K562 (cell line): ENCODE data around the gene PPM1G. TPM values are rescaled to one million over a fixed set of nuclear protein-coding genes. Genes with fewer than 3 reads are reported as not detected.
A peak's percentile ranks its signal among the peaks of the same experiment; 100 is the strongest.

ENCODE experiments used
- CBX2 ChIP-seq: fragments of 200-600 bp; sonication (generic); IDR thresholded peaks from one replicate; pipeline ENCODE4 v1.6.1; 2012; ENCODE audit warnings: mild to moderate bottlenecking, low read length, inconsistent platforms; ENCODE audit not compliant: insufficient read depth, poor library complexity, severe bottlenecking
- EP300 ChIP-seq: IDR thresholded peaks from 2 replicates; pipeline ENCODE4 v1.6.1; 2012; ENCODE audit warnings: low read length, improper control_type of control experiment
- ETV6 ChIP-seq, 3 experiments: fragments of 150-350 bp in 1 of 3; sonication (generic) in 1 of 3; formaldehyde crosslinking in 1 of 3; IDR thresholded peaks; 2 replicates each; pipeline versions ENCODE4 v1.6.1 to v1.8.0; 2014 to 2022; ENCODE audit warnings: borderline replicate concordance in 2 of 3, low read depth in 2 of 3, antibody characterized with exemption in 1 of 3, low read length in 1 of 3, mild to moderate bottlenecking in 1 of 3, missing genetic modification reagents in 1 of 3
- NBN ChIP-seq: fragments of 450-650 bp; IDR thresholded peaks from 2 replicates; pipeline ENCODE4 v1.6.1; 2016; ENCODE audit warnings: low read depth, mild to moderate bottlenecking
- NFATC3 ChIP-seq: fragments of 450-650 bp; IDR thresholded peaks from 2 replicates; pipeline ENCODE4 v1.6.1; 2017; ENCODE audit warnings: mild to moderate bottlenecking
- SP1 ChIP-seq: sonication (generic); formaldehyde crosslinking; IDR thresholded peaks from 2 replicates; pipeline ENCODE4 v1.8.1; 2022; ENCODE audit warnings: mild to moderate bottlenecking, missing genetic modification reagents
- ZNF384 ChIP-seq: IDR thresholded peaks from 2 replicates; pipeline ENCODE4 v1.6.1; 2012; ENCODE audit warnings: low read depth, low read length, improper control_type of control experiment
- ZSCAN32 ChIP-seq: fragments of 450-650 bp; formaldehyde crosslinking; IDR thresholded peaks from 2 replicates; pipeline ENCODE4 v1.4.0; 2020; ENCODE audit warnings: mild to moderate bottlenecking, moderate library complexity
- polyA plus RNA-seq, 8 experiments: library from polyadenylated mRNA; depleted of rRNA in 4 of 8; stranded (reverse) in 5 of 8; unstranded in 3 of 8; fragments of >200 nt; fragmentation: Nextera tagmentation in 2 of 8; fragmentation: Illumina TruSeq in 1 of 8; extraction: Ambion mirVana in 2 of 8; extraction: Trizol in 1 of 8; gene quantifications; 2 replicates each; pipeline versions ENCODE4 v1.2.1 to v1.2.3, GENCODE V29; 2011 to 2014; ENCODE audit warnings: inconsistent platforms in 1 of 8, missing spikeins in 1 of 8
- total RNA-seq, 7 experiments: library from RNA; depleted of rRNA in 6 of 7; stranded (reverse); fragments of >200 nt in 6 of 7; fragmentation: Illumina TruSeq in 2 of 7; extraction: Trizol in 2 of 7; gene quantifications; 2 replicates each; pipeline versions ENCODE4 v1.2.1 to v1.2.3, GENCODE V29; 2011 to 2021; ENCODE audit warnings: low replicate concordance in 1 of 7
- TF ChIP-seq, protein P1 (sequence below): IDR thresholded peaks from 2 replicates; pipeline ENCODE4 v1.6.1; 2016; ENCODE audit warnings: missing genetic modification characterization, missing compliant biosample characterization
- TF ChIP-seq, protein P2 (sequence below): fragments of 450-650 bp; formaldehyde crosslinking; IDR thresholded peaks from 2 replicates; pipeline ENCODE4 v1.4.0; 2022; ENCODE audit warnings: missing genetic modification characterization
- TF ChIP-seq, protein P3 (sequence below): fragments of 450-650 bp; IDR thresholded peaks from 2 replicates; pipeline ENCODE4 v1.7.1; 2018; ENCODE audit warnings: mild to moderate bottlenecking, low read depth; ENCODE audit not compliant: partially characterized antibody
- TF ChIP-seq, protein P4 (sequence below): fragments of 150-350 bp; conservative IDR thresholded peaks from 2 replicates; pipeline ENCODE4 v1.6.1; 2014; ENCODE audit warnings: low read length
- TF ChIP-seq, protein P5 (sequence below): fragments of 450-650 bp; IDR thresholded peaks from 2 replicates; pipeline ENCODE4 v1.7.0; 2016; ENCODE audit warnings: borderline replicate concordance
- TF ChIP-seq, protein P6 (sequence below): fragments of 450-650 bp; conservative IDR thresholded peaks from 2 replicates; pipeline ENCODE4 v1.6.1; 2016; ENCODE audit warnings: missing genetic modification characterization, low read depth, mild to moderate bottlenecking, missing compliant biosample characterization, moderate library complexity

Gene PPM1G
- total and polyA plus RNA-seq, 9 of the 15 experiments (the other 6 are each of a cell fraction or from before 2014, with no cell fraction given): 61.7 to 230 (median 153) TPM

DNA sequence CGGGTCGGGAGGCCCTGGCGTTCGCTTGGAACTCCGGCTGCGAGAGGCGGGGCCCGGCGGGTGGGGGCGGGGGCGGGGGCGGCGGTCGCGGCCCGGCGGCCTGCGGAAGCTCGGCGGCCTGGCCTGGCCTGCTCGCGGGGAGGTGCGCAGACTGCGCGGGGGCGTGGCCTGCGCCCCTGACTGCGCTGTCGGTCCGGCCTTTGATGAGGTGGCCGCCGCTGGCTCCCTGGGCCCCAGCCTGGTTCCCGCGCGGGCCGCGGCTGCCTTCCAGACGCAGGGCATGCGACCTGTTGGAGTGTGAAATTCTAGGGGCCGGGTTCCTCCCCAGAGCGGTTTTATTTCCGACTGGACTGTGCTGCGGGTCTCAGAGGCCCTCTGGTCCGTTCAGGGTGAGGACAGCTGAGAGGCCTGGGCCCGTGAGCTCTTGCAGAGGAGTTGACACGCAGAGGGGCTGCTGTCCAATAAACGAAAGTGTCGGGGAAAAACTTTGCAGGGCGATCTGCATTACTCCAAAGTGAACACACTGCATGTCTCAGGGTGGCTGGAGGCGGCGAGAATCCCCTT lies 19.7 kb upstream of the PPM1G start (continued):
- TF ChIP-seq ETV6 (IDR thresholded peaks at IDR 0.05; ENCODE audit: borderline replicate concordance in 1 of 2, low read depth in 2 of 2, low read length in 1 of 2) (no peak), ETV6 (CRISPR knock-in tag; IDR thresholded peaks at IDR 0.05; ENCODE audit: borderline replicate concordance) (no peak), NFATC3 (no peak), CBX2 (no peak), NBN (peak; percentile 45; the same call in 1 of the 2 replicates), EP300 (no peak), ZSCAN32 (no peak), SP1 (CRISPR knock-in tag) (0 out of 2 replicates have a peak, but pooled peaks have one; percentile 4), ZNF384 (no peak)
- TF ChIP-seq, protein P1, sequence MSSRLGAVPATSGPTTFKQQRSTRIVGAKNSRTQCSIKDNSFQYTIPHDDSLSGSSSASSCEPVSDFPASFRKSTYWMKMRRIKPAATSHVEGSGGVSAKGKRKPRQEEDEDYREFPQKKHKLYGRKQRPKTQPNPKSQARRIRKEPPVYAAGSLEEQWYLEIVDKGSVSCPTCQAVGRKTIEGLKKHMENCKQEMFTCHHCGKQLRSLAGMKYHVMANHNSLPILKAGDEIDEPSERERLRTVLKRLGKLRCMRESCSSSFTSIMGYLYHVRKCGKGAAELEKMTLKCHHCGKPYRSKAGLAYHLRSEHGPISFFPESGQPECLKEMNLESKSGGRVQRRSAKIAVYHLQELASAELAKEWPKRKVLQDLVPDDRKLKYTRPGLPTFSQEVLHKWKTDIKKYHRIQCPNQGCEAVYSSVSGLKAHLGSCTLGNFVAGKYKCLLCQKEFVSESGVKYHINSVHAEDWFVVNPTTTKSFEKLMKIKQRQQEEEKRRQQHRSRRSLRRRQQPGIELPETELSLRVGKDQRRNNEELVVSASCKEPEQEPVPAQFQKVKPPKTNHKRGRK (tag): no peak
- TF ChIP-seq, protein P2, sequence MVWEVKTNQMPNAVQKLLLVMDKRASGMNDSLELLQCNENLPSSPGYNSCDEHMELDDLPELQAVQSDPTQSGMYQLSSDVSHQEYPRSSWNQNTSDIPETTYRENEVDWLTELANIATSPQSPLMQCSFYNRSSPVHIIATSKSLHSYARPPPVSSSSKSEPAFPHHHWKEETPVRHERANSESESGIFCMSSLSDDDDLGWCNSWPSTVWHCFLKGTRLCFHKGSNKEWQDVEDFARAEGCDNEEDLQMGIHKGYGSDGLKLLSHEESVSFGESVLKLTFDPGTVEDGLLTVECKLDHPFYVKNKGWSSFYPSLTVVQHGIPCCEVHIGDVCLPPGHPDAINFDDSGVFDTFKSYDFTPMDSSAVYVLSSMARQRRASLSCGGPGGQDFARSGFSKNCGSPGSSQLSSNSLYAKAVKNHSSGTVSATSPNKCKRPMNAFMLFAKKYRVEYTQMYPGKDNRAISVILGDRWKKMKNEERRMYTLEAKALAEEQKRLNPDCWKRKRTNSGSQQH (CRISPR knock-in tag): no peak
- TF ChIP-seq, protein P3, sequence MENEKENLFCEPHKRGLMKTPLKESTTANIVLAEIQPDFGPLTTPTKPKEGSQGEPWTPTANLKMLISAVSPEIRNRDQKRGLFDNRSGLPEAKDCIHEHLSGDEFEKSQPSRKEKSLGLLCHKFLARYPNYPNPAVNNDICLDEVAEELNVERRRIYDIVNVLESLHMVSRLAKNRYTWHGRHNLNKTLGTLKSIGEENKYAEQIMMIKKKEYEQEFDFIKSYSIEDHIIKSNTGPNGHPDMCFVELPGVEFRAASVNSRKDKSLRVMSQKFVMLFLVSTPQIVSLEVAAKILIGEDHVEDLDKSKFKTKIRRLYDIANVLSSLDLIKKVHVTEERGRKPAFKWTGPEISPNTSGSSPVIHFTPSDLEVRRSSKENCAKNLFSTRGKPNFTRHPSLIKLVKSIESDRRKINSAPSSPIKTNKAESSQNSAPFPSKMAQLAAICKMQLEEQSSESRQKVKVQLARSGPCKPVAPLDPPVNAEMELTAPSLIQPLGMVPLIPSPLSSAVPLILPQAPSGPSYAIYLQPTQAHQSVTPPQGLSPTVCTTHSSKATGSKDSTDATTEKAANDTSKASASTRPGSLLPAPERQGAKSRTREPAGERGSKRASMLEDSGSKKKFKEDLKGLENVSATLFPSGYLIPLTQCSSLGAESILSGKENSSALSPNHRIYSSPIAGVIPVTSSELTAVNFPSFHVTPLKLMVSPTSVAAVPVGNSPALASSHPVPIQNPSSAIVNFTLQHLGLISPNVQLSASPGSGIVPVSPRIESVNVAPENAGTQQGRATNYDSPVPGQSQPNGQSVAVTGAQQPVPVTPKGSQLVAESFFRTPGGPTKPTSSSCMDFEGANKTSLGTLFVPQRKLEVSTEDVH: peak; percentile 62
- TF ChIP-seq, protein P4, sequence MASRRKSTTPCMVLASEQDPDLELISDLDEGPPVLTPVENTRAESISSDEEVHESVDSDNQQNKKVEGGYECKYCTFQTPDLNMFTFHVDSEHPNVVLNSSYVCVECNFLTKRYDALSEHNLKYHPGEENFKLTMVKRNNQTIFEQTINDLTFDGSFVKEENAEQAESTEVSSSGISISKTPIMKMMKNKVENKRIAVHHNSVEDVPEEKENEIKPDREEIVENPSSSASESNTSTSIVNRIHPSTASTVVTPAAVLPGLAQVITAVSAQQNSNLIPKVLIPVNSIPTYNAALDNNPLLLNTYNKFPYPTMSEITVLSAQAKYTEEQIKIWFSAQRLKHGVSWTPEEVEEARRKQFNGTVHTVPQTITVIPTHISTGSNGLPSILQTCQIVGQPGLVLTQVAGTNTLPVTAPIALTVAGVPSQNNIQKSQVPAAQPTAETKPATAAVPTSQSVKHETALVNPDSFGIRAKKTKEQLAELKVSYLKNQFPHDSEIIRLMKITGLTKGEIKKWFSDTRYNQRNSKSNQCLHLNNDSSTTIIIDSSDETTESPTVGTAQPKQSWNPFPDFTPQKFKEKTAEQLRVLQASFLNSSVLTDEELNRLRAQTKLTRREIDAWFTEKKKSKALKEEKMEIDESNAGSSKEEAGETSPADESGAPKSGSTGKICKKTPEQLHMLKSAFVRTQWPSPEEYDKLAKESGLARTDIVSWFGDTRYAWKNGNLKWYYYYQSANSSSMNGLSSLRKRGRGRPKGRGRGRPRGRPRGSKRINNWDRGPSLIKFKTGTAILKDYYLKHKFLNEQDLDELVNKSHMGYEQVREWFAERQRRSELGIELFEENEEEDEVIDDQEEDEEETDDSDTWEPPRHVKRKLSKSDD: no peak
- TF ChIP-seq, protein P5, sequence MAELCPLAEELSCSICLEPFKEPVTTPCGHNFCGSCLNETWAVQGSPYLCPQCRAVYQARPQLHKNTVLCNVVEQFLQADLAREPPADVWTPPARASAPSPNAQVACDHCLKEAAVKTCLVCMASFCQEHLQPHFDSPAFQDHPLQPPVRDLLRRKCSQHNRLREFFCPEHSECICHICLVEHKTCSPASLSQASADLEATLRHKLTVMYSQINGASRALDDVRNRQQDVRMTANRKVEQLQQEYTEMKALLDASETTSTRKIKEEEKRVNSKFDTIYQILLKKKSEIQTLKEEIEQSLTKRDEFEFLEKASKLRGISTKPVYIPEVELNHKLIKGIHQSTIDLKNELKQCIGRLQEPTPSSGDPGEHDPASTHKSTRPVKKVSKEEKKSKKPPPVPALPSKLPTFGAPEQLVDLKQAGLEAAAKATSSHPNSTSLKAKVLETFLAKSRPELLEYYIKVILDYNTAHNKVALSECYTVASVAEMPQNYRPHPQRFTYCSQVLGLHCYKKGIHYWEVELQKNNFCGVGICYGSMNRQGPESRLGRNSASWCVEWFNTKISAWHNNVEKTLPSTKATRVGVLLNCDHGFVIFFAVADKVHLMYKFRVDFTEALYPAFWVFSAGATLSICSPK: no peak
- TF ChIP-seq, protein P6, sequence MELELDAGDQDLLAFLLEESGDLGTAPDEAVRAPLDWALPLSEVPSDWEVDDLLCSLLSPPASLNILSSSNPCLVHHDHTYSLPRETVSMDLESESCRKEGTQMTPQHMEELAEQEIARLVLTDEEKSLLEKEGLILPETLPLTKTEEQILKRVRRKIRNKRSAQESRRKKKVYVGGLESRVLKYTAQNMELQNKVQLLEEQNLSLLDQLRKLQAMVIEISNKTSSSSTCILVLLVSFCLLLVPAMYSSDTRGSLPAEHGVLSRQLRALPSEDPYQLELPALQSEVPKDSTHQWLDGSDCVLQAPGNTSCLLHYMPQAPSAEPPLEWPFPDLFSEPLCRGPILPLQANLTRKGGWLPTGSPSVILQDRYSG (tag): no peak
